Upper lobe of left lung (tissue), 6 donors: ENCODE results near the gene NYAP2. TPM values are rescaled to one million over a fixed set of nuclear protein-coding genes. Genes with fewer than 3 reads are reported as not detected.

Experiments
- ATAC-seq, 2 donors: fragments of 200-7000 bp; cut with Tn5 transposase; one replicate each; pipeline ENCODE4 v1.9.1; 2022; ENCODE audit warnings: mild to moderate bottlenecking in 2 of 2, moderate library complexity in 2 of 2; ENCODE audit not compliant: low FRiP score in 2 of 2
- DNase-seq, 2 donors: peaks; one replicate each; pipeline ENCODE4 v3.0.0-alpha.2; 2019 to 2020
- H3K27ac ChIP-seq, 4 donors: fragments of 200-600 bp; sonication (generic); one replicate each; pipeline ENCODE4 v1.5.1; 2016 to 2019
- H3K27me3 ChIP-seq, 4 donors: fragments of 200-600 bp; sonication (generic); one replicate each; pipeline ENCODE4 v1.5.1; 2017 to 2019
- H3K36me3 ChIP-seq, 4 donors: fragments of 200-600 bp; sonication (generic); one replicate each; pipeline ENCODE4 v1.5.1; 2016 to 2019
- H3K4me1 ChIP-seq, 4 donors: fragments of 200-600 bp; sonication (generic); one replicate each; pipeline ENCODE4 v1.5.1; 2018 to 2019
- H3K4me3 ChIP-seq, 4 donors: fragments of 200-600 bp; sonication (generic); one replicate each; pipeline ENCODE4 v1.5.1; 2017 to 2019; ENCODE audit warnings: mild to moderate bottlenecking in 2 of 4, moderate library complexity in 1 of 4
- H3K9me3 ChIP-seq, 4 donors: fragments of 200-600 bp; sonication (generic); one replicate each; pipeline ENCODE4 v1.5.1; 2018 to 2019
- EP300 ChIP-seq, 4 donors: sonication (generic); formaldehyde crosslinking; IDR thresholded peaks; one replicate each; pipeline ENCODE4 v1.5.1; 2017; ENCODE audit warnings: antibody characterized with exemption in 4 of 4, control low read depth in 2 of 4
- POLR2A ChIP-seq, 4 donors: fragments of 450-650 bp; IDR thresholded peaks; one replicate each; pipeline ENCODE4 v1.5.1; 2016 to 2017; ENCODE audit warnings: antibody characterized with exemption in 4 of 4, mild to moderate bottlenecking in 2 of 4
- POLR2AphosphoS5 ChIP-seq, 2 donors: sonication (generic); formaldehyde crosslinking; IDR thresholded peaks; one replicate each; pipeline ENCODE4 v1.5.1; 2017; ENCODE audit warnings: antibody characterized with exemption in 2 of 2
- WGBS, 2 donors: methylation state at CpG; one replicate each; pipeline ENCODE4 v1.1.5; 2017 to 2018; 5-methylcytosine and 5-hydroxymethylcytosine counted together
- small RNA-seq, 4 donors: library from RNA; depleted of rRNA; stranded (forward); fragments of <200 nt; gene quantifications; one replicate each; pipeline ENCODE3, GENCODE V24; 2016
- total RNA-seq, 6 donors: library from RNA; depleted of rRNA in 4 of 6; stranded (reverse); fragments of >200 nt in 4 of 6; gene quantifications; one replicate each; pipeline versions ENCODE4 v1.1.0 to v1.2.1, GENCODE V29; 2016 to 2021
- TF ChIP-seq, protein P1 (sequence below), 6 experiments: fragments of 450-650 bp in 4 of 6; fragments of 200-600 bp in 2 of 6; sonication (generic) in 2 of 6; IDR thresholded peaks; one replicate each; pipeline ENCODE4 v1.5.1; 2016 to 2019; ENCODE audit warnings: antibody characterized with exemption in 6 of 6
- donor health status: DM: no; HTN: no; CAD: no; lungs with moderate emphysema.
- donor health status: DM: no; HTN: yes; CAD: no; lungs with severe emphysema.

NYAP2 gene
- total RNA-seq, 6 donors from 2014 or later: 0.15 to 3.1 (median 1.7) TPM

DNA sequence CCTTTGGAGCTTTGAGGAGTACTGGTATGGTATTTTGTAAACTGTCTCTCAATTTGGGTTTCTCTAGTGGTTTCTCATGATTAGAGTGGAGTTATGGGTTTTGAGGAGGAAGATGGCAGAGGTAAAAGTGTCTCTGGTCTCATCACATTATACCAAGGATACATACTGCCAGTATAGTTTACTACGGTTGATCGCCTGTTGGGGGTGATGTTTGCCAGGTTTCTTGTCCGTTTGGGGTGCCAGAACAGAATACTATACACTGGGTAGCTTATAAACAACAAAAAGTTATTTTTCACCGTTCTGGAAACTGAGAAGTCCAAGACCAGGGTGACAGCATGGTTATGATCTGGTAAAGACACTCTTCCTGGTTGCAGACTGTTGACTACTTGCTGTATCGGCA lies 293.7 kb downstream of the NYAP2 start:
- H3K27me3 ChIP-seq: no peaks in the 10 kb centered on the region
- no peak overlapping the region for H3K4me3 ChIP-seq
- no peaks in the 10 kb centered on the region for H3K9me3 ChIP-seq
- WGBS, 2 donors: 74 to 89% methylated on average over 5 of the region's 5 CpGs
- no peaks in the 10 kb centered on the region for H3K36me3 ChIP-seq
- TF ChIP-seq, protein P1, sequence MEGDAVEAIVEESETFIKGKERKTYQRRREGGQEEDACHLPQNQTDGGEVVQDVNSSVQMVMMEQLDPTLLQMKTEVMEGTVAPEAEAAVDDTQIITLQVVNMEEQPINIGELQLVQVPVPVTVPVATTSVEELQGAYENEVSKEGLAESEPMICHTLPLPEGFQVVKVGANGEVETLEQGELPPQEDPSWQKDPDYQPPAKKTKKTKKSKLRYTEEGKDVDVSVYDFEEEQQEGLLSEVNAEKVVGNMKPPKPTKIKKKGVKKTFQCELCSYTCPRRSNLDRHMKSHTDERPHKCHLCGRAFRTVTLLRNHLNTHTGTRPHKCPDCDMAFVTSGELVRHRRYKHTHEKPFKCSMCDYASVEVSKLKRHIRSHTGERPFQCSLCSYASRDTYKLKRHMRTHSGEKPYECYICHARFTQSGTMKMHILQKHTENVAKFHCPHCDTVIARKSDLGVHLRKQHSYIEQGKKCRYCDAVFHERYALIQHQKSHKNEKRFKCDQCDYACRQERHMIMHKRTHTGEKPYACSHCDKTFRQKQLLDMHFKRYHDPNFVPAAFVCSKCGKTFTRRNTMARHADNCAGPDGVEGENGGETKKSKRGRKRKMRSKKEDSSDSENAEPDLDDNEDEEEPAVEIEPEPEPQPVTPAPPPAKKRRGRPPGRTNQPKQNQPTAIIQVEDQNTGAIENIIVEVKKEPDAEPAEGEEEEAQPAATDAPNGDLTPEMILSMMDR (IDR thresholded peaks at IDR 0.05): no peak
- TF ChIP-seq EP300 (IDR thresholded peaks at IDR 0.05): no peak
- no peak for TF ChIP-seq POLR2AphosphoS5 (IDR thresholded peaks at IDR 0.05)
- no peak for TF ChIP-seq POLR2A (IDR thresholded peaks at IDR 0.05)
- no peak for DNase-seq
- no peak for ATAC-seq
- H3K4me1 ChIP-seq: no peaks in the 10 kb centered on the region
- no peak overlapping the region for H3K27ac ChIP-seq

DNA sequence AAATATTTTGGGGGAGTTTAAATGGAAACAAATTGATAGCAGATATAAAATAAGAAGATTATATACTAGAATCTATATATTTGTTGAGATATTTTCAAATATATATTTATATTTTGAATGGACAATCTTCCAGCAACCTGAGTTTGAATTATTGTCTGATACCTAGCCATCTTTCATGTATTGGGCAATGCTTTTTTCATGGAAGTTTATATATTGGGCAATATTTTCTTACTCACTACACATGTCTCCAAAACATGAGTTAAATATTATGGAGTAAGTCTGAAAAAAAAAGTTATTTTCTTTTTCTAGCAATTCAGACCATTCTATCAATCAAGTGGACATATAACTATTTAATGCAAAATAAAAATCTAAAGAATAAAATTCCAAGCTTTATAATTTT lies 295.2 kb downstream of the NYAP2 start:
- Histone ChIP-seq H3K36me3 (no peaks in the 10 kb centered on the region), H3K4me1 (no peaks in the 10 kb centered on the region), H3K27me3 (no peaks in the 10 kb centered on the region), H3K9me3 (no peaks in the 10 kb centered on the region), H3K27ac (no peak overlapping the region), H3K4me3 (no peak overlapping the region)
- TF ChIP-seq POLR2A (IDR thresholded peaks at IDR 0.05) (no peak), EP300 (IDR thresholded peaks at IDR 0.05) (no peak), POLR2AphosphoS5 (IDR thresholded peaks at IDR 0.05) (no peak)
- TF ChIP-seq, protein P1 (IDR thresholded peaks at IDR 0.05): no peak
- DNase-seq: no peak
- ATAC-seq: no peak

DNA sequence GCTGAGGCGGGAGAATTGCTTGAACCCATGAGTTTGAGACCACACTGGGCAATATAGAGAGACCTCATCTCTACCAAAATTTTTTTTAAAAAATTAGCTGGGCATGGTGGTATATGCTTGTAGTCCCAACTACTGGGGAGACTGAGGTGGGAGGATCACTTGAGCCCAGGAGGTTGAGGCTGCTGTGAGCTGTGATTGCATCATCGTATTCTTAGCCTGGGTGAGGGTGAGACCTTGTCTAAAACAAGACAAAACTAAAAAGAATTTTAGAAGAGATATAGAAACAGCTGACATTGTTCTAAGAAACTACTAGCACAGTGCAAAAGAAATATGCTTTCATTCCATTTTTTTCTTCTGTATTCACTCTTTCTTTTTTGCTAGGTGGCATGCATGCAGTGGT lies 298.4 kb downstream of the NYAP2 start:
- Histone ChIP-seq H3K27me3 (no peaks in the 10 kb centered on the region), H3K4me3 (no peak overlapping the region), H3K9me3 (no peaks in the 10 kb centered on the region), H3K27ac (no peak overlapping the region), H3K4me1 (no peaks in the 10 kb centered on the region), H3K36me3 (no peaks in the 10 kb centered on the region)
- 91 to 96% methylated on average over 2 of the region's 2 CpGs for WGBS, 2 donors
- DNase-seq: no peak
- TF ChIP-seq POLR2AphosphoS5 (IDR thresholded peaks at IDR 0.05): no peak
- no peak for ATAC-seq

Small RNA genes within 50 kb of the gene (small RNA-seq; reads per million reads assigned to genes)
- 0 reads per million in 4 donors for gene AC016717.1
